HG02798 (cell line): ENCODE data around the gene DCAF5.

Experiments
- ATAC-seq: cut with Tn5 transposase; IDR thresholded peaks from one replicate; pipeline ENCODE4 v1.9.1; 2021; ENCODE audit warnings: mild to moderate bottlenecking; ENCODE audit not compliant: unreplicated experiment, poor library complexity

Gene DCAF5

GRCh38 chr14:69012256-69012953 is 140.5 kb downstream of the DCAF5 start:
- ATAC-seq = no peak

GRCh38 chr14:69010648-69011047 is 142.3 kb downstream of the DCAF5 start:
- ATAC-seq = no peak

- no peak for ATAC-seq
Measured at GRCh38 chr14:69008421-69008884, 144.5 kb downstream of the DCAF5 start.

GRCh38 chr14:69006346-69006745 is 146.6 kb downstream of the DCAF5 start:
- no peak for ATAC-seq

- ATAC-seq = no peak
Measured at GRCh38 chr14:69005432-69006148, 147.3 kb downstream of the DCAF5 start.

GRCh38 chr14:69004731-69005431 is 148.0 kb downstream of the DCAF5 start:
- no peak for ATAC-seq

- no peak for ATAC-seq
Measured at GRCh38 chr14:69003626-69004025, 149.3 kb downstream of the DCAF5 start.

- ATAC-seq = no peak
Measured at GRCh38 chr14:69002069-69002468, 150.8 kb downstream of the DCAF5 start.

- ATAC-seq = no peak
Measured at GRCh38 chr14:69001375-69001774, 151.5 kb downstream of the DCAF5 start.
